ENCODE data around the gene CIB4.

CIB4 gene

DNA sequence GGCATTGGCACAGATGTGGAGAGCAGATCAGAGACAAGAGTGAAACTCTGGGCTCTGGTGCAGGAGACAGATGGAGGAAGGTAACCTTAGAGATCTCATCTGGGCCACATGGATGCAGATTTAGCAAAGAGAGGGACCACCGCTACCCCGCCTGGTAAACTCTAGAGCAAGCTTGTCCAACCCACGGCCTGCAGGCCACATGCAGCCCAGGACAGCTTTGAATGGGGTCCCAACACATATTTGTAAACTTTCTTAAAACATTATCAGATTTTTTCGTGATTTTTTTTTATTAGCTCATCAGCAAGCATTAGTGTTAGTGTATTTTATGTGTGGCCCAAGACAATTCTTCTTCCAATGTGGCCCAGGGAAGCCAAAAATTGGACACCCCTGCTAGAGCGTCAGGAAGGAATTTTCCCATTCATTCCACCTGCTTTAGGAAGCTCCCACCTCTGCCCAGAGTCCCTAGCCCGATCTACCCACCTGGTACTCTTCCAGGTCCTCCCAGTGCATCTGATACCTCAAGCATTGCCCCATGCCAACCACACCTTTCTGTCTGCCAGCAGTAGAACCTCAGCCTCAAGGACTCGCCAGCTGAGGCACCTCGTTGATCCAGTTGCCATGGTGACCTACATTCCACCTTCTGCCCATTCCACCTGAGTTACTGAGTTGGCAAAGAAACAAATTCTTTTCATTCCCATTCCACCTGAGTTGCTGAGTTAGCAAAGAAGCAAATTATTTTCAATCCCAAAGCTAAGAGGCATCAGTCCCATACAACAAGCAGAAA, at the start of gene CIB4:
TSS of gene CIB4 (minus strand) at position 586 of the 784 bp plus-strand sequence. CDS start at position 534, 52 bp downstream.
- DNase-seq (ENCODE audit: low read depth in 1 of 2, low spot score in 1 of 2) = no peak

DNA sequence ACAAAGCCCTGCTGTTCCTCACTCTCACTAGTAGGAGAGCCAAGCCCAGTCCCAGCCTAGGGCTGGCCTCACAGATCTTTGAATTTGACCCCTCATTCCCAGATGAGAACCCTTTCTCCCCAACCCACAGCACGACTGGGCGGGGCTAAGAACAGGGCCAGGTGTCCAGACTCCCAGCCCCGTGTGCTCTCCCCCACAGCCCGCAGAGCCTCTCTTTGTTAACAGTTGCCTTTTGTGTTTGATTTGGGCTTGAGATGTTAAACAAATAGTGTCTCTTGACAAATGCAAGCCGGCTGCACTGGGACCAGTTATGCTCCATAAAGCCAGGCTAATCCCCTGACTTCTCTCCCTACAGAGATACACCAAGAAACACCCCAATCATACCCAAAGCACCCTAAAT, 46.6 kb upstream of the CIB4 start:
- DNase-seq (ENCODE audit: low read depth in 1 of 2, low spot score in 1 of 2) = no peak

GRCh38 chr2:26687328-26687727, 46.2 kb upstream of the CIB4 start:
- DNase-seq (ENCODE audit: low read depth in 1 of 2, low spot score in 1 of 2) = no peak

DNA sequence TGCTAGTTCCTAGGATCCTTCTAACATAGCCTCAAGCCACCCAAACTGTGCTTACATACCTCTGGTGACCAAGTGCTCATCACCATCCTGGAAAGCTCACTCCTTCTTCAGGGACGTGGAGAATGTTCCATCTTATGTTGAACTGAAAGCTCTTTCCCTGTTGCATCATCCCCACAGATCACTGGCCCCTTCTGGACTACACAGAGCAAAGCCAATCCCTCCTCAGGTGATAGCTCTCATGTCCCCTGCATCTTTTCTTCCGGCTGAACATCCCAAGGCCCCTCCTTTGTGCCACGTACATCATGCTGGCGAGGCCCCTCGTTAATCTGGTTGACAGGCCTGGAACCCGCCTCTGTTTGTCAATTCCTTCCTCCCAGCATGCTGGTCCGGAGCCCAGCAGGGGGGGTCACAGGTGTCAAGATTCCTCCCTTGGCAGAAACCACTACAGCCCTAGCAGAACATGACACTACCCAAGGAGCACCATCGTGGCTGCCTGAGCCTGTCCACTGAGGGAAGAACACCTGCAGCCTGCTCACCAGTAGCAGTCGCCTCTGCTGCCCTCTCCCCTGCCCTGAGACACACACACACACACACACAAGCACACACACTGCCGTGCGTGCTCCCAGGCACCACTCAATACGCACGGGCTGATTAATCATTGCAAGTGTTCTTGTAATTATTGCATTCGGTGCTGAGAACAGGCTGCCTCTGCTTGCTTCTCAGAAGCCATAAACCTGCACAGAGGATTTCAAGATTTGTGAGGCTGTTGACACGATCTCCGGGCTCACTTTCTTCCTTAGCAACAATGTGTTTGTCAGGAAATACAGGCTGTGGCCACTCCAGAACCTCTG, 45.0 kb upstream of the CIB4 start:
- DNase-seq (ENCODE audit: low read depth in 1 of 2, low spot score in 1 of 2) = no peak

DNA sequence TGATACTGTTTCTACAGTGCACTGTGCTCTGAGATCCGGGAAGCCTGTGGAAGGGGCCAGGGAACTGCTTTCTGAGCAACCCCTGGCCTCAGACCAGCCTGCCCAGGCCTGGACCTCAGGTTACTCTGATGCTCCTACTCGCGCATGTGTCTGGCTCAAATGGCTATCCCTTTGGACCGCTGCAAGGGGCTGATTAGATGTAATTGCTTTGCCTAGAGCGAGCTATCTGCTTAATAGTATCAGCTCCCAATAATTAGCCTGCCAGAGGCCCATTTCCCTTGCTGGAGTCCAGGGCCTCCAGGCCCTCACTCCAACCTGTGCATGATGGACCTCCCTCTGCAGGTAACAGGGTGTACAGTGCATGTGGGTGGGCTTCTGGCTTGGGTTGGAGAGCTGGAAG, 44.2 kb upstream of the CIB4 start:
- no peak for DNase-seq (ENCODE audit: low read depth in 1 of 2, low spot score in 1 of 2)

DNA sequence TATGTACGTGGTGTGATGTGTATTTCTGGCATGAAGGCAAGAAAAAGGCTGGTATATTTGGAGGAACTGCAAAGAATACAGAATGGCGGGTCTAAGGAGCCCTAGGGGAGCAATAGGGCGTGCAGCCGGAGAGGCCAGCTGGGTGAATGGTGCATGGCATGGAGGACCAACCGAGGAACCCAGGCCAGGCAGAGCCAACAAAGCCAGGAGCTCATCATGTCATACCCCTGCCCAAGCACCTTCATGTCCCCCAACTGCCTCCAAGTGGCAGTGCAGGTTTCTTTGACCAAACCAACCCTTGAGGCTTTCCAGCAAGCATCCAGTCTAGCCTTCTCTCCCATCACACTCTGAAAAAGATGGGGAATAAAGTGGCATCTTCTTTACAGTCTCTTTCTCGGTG, 42.4 kb upstream of the CIB4 start:
- DNase-seq (ENCODE audit: low read depth in 1 of 2, low spot score in 1 of 2) = no peak

GRCh38 chr2:26682155-26682554, 41.0 kb upstream of the CIB4 start:
- DNase-seq (ENCODE audit: low read depth in 1 of 2, low spot score in 1 of 2) = no peak

GRCh38 chr2:26681656-26682055, 40.5 kb upstream of the CIB4 start:
- DNase-seq (ENCODE audit: low read depth in 1 of 2, low spot score in 1 of 2) = no peak

GRCh38 chr2:26679867-26680266, 38.7 kb upstream of the CIB4 start:
- DNase-seq (ENCODE audit: low read depth in 1 of 2, low spot score in 1 of 2) = no peak

DNA sequence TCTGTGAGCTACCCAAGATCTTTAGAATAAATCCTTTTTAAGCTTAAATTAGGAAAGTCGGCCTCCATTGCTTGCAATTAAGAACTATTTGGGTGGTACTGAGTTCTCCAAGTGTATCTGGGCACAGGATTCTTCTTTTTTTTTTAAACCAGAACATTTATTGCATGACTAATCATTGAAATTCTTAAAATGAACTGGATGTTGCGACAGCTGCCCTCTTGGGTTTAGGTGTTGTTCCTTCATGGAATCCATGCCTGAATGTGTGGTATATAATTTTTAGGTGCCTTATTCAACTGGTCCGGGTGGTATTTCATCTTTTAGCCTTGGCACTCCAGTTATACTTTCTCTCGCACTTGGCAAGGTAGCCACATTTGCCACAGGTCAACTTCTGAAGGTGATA, 36.9 kb upstream of the CIB4 start:
- DNase-seq (ENCODE audit: low read depth in 1 of 2, low spot score in 1 of 2) = no peak

DNA sequence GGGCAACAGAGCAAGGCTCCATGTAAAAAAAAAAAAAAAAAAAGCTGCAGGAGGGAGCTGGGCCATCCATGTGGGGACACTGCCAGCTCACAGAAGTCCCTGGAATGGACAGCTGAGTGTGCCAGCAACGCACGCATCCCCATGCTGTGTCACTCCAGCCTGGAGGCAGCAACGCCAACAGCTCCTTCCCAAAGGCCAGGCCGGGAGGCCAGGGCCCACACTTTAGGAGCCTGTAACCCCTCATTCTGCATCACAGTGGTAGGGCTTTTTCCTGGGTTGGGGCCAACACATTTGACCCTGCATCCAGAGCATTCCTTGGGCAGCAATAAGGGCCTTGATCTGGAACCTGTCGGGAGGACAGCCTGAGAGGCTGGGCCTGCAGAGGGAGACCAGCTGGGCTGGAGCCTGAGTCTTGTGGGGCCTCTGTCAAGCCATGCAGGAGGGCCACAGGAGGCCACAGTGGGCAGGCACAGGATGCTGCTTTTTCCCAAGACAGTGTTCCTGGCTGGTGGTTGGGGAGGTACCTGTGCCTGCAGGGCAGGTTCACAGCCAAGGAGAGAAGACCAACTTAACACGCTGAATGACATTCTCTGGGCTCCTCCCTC, 34.6 kb upstream of the CIB4 start:
- no peak for DNase-seq (ENCODE audit: low read depth in 1 of 2, low spot score in 1 of 2)

DNA sequence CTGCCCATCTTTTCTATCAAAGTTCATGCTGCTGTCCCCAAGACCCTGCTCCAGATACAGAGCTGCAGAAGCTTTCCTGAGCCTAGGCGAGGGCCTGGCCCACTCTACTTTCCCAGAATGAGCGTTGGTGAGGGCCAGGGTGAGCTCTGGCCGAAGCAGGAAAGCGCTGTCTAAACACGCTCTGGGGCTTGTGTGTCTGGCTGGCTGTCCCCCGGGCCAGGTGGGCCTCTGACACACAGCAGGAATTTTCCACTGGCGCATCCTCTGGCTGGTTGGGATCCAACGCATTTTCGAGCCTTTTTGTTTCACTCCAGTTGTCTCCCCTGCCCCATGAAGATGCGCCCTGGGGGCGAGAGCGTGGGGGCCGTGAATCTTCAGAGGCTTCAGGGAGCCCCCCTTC, 33.6 kb upstream of the CIB4 start:
- DNase-seq (ENCODE audit: low read depth in 1 of 2, low spot score in 1 of 2) = no peak

DNA sequence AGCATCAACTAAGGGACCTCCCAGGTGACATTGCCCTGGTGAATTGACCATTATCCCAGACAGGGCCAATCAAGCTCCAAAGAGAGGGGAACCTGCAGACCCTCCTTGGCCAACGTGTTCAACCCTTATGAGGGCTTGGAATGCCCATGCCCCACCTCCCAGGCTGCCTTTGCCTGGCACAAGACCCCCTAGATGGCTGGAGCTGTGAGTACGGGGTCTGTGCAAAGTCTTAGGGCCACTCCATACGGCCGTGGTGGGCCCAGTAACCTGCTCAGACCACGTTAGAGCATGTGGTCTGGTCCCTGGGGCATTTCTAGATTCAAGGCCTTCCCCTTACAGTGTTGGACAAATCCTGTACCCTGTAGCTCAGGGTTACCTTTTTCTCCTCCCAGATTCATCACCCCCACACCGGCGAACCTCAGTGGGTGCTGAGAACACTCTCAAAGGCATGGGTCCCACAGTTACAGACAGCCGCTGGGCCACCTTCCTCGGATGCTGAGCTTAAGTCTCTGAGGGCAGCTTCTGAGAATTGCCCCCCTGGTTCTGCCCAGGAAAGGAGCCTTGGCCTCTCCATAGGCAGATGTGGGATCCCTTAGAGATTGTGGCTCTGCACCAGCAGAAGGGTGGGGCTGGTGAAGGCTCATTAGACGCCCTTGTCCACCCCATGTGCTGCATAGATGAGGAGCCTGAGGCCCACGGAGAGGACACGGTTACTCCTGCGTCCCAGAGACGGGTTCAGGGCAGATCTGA, 33.0 kb upstream of the CIB4 start:
- DNase-seq (ENCODE audit: low read depth in 1 of 2, low spot score in 1 of 2) = no peak

GRCh38 chr2:26672818-26673393, 31.7 kb upstream of the CIB4 start:
- DNase-seq (ENCODE audit: low read depth in 1 of 2, low spot score in 1 of 2) = no peak

DNA sequence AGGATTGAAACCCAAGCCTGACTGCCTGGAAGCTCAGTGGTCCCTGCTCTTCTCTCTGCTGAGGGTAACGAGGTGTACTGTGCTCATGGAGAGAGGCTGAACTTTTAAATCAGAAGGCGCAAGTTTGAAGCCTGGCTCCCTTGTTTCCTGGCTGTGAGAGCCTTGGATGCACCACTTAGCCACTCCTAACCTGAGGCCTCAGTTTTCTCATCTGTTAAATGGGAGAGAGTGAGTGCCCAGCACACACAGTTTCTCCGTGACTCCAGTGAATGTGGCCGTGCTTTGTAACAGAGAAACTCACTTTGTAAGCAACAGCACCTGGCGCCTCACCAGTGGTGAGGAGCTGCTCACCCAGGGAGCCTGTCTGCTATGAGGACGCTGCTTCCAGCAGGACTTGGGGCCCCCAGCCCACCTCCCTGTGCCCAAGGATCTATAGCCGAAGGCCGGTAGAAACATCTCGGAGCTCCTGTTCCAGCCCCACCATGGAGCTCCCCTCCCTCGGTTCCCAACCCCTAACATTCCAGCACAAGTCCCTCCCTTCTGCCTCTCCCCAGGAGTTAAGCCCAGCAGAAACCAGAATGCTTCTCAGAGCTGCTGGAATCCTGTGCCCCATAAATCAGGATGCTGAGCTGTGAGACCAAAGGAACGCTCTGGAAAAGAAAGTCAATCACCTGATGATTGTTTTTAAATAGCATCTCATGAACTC, 31.1 kb upstream of the CIB4 start:
- DNase-seq (ENCODE audit: low read depth in 1 of 2, low spot score in 1 of 2) = no peak

GRCh38 chr2:26671691-26672090, 30.5 kb upstream of the CIB4 start:
- no peak for DNase-seq (ENCODE audit: low read depth in 1 of 2, low spot score in 1 of 2)

DNA sequence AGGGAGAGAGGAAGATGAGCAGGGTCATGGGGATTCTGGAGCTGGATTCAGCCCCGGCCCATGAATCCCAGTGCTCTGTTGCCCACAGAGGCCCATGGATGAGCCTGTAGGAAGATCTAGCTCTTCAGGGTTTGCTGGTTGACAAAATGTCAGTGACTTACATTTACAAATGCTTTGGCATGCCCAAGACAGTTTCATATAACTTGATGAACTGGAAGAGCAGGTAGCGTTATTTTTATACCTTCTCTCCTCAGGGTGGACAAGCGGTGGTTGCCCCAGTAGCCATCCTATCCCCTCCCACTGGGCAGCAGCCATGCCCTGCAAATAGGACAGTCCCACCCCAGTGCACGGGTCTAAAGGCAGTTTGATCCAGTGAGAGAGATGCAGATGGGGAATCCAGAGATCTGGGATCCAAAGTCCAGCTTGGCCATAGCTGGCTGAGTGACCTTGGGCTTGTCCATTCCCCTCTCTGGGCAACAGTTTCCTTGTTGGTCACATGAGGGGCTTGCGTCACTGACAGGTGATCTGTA, 29.8 kb upstream of the CIB4 start:
- no peak for DNase-seq (ENCODE audit: low read depth in 1 of 2, low spot score in 1 of 2)

- DNase-seq (ENCODE audit: low read depth in 1 of 2, low spot score in 1 of 2) = no peak
Measured at GRCh38 chr2:26670171-26670570, 29.0 kb upstream of the CIB4 start.

DNA sequence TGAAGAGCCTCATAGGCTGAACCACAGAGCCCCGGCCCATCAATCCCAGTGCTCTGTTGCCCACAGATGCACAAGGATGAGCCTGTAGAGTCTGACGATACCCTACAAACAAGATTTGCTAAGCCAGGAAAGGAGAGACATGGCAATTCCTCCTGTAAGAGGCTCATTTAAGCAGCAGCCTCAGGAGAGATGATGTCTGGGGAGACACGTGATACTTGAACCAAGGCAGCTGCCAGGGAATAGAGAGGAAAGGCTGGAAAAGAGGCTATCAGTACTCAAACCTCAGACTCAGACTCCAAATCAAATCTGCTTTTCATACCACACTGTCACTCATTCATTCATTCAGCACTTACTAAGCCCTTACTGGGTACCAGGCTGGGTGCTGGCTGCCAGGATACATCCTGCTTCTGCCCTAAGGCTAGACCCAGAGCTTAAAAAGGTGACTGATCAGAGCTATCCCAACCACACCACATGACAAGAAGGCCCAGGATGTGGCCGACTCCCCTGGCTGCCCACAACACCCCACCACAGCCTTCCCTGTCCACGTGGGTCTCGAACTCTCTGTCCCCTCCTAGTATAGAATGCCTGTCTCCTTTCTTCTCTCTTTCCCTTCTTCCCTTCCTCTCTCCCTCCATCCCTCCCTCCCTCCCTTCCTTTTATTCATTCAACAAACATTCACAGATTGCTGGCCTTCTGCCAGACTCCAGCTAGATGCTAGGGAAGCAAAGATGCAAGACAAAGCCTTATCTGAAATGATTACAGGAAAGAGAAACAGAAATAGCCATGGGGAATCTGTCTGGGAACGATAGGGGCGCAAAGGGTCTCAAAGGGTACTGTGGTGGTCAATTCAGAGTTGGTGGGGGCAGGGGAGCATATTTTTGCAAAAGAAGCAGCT, 27.9 kb upstream of the CIB4 start:
- DNase-seq (ENCODE audit: low read depth in 1 of 2, low spot score in 1 of 2) = no peak

Measured in activated T-helper 1 cell treated with anti-CD3 and anti-CD28 coated beads, Interleukin-2, amount 50 U/mL, for 16 hours (primary cell).